HuH-7 (cell line): ENCODE data around the gene PRKAR1B.
"Not testable (repeated sequence)": the region's sequence is repeated elsewhere in the genome, so short reads cannot be mapped to it uniquely, and the experiment has no call there.

Experiments used
- DNase-seq: peaks from one replicate; pipeline ENCODE4 v3.0.0; 2011; ENCODE audit warnings: low spot score

PRKAR1B gene

DNA sequence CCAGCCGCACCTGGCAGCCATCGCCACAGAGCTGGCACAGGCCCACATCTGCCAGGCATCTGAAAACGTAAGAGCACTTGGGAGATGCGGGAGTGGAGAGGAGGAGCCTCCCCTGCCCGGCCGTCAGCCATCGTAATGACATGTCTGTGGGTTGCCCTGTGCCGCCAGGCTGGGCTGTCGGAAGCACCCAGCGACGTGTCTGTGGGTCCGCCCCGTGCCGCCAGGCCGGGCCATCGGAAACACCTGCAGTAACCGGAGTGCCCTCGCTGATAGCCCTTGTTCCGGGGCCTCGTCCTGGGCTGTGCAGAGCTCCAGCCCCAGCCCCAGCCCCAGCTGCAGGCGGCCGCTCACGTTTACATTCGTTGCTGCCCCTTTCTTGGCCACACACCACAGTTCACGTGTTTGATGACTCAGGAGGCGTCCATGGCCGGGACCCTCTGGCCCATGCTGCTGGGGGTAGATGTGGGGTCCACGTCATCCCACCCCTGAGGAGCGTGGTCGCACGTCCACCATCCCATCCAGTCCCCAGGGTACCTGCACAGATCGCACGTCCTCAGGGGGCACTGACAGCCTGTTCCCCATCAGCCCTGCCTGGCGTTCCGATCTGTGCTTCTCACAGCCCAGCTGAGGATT lies 30.0 kb upstream of the PRKAR1B start:
- no peak for DNase-seq

DNA sequence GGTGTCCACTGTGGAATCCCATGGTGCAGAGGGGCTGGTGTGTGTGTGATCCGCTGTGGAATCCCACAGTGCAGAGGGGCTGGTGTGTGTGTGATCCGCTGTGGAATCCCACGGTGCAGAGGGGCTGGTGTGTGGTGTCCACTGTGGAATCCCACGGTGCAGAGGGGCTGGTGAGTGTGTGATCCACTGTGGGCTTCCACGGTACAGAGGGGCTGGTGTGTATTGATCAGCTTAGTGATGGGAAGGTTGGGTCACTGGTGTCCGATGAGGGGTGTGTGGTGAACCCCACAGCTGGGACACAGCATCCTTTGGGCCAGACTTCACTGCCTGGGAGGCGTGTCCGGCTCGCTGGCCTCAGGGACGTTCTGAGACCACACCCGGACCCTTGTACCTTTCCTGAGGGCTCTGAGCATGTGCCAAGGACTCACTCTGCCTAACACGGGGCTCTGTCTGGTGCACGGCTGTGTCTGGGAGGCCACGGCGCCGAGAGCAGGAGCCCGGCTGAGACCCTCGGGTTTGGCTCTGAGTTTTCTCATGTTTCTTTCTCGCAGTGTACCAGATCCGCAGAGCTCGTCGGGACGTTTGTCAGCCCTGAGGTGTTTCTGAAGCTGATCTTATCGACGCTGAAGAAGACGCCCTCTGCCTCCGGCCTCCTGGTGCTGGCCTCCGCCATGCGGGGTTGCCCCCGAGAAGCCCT lies 29.3 kb upstream of the PRKAR1B start:
- DNase-seq: no peak

DNA sequence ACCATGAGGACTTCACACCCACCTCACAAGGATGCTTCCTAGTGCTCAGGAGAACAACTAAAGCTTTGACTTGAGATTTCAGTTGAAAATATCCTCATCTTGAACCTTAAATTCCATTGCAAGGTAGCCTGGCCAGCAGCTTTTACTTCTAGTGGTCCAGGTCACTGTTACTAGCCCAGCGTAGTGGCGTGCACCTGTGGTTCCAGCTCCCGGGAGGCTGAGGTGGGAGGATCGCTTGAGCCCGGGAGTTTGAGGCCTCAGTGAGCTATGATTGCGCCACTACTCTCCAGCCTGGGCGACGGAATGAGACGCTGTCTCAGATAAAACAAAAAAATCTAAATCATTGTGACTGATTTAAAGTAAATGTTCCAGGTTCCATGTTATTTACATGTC lies 28.3 kb upstream of the PRKAR1B start:
- DNase-seq: no peak

GRCh38 chr7:754531-755412 lies 27.7 kb upstream of the PRKAR1B start:
- no peak for DNase-seq

DNA sequence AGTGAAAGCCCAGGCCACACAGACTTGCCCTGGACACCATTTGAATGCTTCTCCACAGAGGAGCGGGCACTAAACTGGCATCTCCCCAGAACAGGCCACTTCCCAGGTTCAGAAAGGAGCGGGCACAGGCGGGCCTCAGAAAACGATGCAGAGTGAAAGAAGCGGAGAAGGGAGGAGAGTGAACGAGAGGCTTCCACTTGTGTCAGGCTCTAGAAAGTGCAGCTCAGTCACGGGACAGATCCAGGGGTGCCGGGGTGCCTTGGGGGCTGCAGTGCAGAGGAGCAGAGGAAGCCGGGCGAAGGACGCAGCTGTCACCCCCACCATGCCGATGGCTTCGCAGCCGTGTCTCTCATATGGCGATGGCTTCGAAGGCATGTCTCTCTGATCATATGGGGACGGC lies 26.1 kb upstream of the PRKAR1B start:
- DNase-seq: no peak

GRCh38 chr7:752256-752655 lies 25.2 kb upstream of the PRKAR1B start:
- DNase-seq: not testable (repeated sequence)

DNA sequence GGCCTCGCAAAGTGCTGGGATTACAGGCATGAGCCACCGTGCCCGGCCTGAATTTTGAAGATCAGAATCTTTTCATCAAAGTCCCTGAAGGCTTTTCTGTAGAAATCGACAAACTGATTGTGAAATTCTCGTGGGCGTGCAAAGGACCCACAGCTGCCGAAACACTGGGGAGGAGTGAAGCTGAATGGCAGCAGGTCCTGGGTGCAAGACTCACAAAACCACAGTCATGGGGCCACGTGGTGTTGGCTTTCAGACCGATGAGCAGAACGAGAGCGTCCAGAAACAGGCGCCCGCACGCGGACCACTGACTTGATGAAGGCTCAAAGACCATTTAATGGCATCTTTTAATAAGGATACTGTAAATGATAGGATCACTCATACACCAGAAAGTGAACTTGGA lies 24.7 kb upstream of the PRKAR1B start:
- no peak for DNase-seq

DNA sequence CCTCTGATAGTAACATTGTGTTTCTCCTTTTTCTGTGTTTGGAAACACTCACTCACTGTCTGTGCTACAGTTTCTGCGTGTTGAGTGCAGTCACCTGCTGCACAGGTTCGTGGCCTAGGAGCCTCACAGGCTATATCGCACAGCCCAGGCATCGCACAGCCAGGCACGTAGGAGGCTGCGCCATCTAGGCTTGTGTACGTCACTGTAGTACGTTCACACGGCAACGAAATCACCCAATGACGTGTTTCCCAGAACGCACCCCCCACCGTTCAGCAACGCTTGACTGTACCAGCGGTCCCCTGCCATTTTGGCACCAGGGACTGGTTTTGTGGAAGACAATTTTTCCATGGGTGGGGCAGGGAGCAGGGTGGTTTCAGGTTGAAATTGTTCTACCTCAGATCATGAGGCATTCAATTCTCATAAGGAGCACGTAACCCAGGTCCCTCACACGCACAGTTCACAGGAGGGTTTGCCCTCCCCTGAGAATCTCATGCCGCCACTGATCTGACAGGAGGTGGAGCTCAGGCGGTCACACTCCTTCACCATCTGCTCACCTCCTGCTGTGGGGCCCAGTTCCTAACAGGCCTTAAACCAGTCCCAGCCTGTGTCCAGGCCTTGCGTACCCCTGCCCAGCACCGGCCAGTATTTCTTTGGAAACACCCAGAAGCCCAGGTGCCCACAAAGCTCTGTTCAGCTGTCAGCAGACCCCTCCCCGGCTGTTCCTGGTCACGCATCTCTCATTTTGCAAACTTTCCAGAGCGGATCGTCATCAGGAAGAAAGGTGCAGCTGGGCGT lies 23.2 kb upstream of the PRKAR1B start:
- DNase-seq: no peak

- no peak for DNase-seq
Observed at GRCh38 chr7:749140-749551, 22.1 kb upstream of the PRKAR1B start.

GRCh38 chr7:748446-748845 lies 21.4 kb upstream of the PRKAR1B start:
- DNase-seq: no peak

DNA sequence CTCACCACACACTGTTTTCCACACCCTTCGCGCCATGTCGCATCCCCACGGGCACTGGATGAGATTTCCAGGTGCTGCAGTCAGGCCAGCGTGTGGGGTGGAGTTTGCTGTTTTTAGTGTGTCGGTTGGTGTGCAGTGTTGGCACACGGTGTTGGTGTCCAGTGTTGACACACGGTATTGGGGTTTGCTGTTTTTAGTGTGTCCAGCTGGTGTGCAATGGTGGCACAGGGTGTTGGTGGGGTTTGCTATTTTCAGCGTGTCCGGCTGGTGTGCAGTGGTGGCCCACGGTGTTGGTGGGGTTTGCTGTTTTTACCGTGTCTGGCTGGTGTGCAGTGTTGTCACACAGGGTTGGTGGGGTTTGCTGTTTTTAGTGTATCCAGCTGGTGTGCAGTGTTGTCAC lies 20.1 kb upstream of the PRKAR1B start:
- no peak for DNase-seq

DNA sequence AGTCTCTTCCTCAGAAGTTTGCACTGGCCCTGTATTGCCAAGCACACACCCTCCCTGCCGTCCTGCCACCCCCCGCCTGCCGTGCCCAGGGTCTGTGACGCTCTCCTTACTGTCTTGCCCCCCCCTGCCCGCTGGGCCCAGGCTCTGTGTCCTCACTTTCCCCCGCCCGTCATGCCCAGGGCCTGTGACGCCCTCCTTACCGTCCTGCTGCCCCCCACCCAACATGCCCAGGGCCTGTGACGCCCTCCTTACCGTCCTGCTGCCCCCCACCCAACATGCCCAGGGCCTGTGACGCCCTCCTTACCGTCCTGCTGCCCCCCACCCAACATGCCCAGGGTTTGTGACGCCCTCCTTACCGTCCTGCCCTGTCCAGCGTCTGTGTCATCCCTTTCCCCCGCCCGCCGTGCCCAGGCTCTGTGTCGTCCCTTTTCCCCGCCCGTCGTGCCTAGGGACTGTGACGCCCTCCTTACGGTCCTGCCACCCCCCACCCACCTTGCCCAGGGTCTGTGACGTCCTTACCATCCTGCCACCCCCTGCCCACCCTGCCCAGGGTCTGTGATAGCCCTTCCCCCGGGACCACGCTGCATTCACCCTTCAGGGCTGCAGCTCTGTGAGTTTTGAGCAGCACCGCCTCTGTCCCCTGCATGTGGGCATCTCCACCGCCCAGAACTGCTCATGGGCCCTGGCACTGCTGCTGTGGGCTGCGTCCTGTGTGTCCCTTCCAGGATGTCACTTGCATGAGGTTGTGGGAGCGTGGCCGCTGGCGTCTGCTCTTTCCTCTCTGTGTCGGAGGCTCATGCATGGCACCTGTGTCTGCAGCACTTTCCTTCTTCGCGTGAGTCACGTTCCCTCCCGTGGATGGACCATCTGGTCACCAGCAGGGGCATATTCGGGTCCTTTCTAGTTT lies 19.3 kb upstream of the PRKAR1B start:
- no peak for DNase-seq

- no peak for DNase-seq
Observed at GRCh38 chr7:745431-746154, 18.5 kb upstream of the PRKAR1B start.

- no peak for DNase-seq
Observed at GRCh38 chr7:744854-745430, 17.9 kb upstream of the PRKAR1B start.

- DNase-seq: not testable (repeated sequence)
Observed at GRCh38 chr7:744128-744520, 17.0 kb upstream of the PRKAR1B start.

GRCh38 chr7:743341-744127 lies 16.5 kb upstream of the PRKAR1B start:
- not testable (repeated sequence) for DNase-seq

DNA sequence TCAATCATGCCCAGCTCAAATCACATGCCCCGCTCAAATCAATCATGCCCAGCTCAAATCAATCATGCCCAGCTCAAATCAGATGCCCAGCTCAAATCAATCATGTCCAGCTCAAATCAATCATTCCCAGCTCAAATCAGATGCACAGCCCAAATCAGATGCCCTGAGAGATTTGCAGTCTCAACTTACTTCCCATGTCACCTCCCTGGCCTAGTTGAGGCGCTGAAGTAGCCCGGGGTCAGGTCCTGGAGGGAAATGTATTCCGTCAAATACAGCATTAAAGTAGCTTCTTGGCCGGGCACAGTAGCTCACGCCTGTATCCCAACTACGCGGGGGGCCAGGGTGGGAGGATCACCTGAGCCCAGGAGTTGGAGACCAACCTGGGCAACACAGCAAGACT lies 15.7 kb upstream of the PRKAR1B start:
- no peak for DNase-seq

GRCh38 chr7:741850-742249 lies 14.8 kb upstream of the PRKAR1B start:
- DNase-seq: no peak

DNA sequence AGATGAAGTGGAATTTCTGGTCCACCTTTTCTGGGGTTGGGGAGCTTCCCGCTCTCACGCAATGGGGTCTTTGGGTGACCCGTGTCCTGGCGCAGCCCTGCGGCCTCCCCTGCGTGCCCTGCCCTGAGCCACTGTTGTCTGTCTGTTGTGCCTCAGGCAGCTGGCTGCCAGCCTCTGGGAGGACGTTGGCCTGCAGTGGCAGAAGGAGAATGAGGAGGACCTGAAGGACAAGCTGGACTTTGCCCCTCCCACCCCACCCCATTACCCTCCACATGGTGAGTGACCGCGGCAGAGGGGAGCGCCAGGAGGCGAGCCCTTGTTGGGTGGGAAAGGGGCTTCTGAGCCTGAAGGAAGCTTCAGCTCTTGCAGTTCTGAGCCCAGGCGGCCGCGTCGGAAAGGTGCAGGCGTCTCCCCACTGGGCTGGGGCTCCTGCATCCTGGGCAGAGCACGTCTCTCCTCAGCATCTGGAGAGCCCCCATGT lies 14.2 kb upstream of the PRKAR1B start:
- no peak for DNase-seq
